HEK293 (cell line): Measurements from ENCODE around the gene MBNL2.

ENCODE experiments used
- CTCF ChIP-seq: fragments of 450-650 bp; formaldehyde crosslinking; IDR thresholded peaks from 2 replicates; pipeline ENCODE4 v1.5.1; 2016; ENCODE audit warnings: missing biosample characterization, missing genetic modification characterization
- PBX3 ChIP-seq: sonication (generic); formaldehyde crosslinking; IDR thresholded peaks from 2 replicates; pipeline ENCODE4 v1.8.1; 2022; ENCODE audit warnings: mild to moderate bottlenecking, moderate library complexity, missing genetic modification reagents
- PRDM6 ChIP-seq: fragments of 450-650 bp; formaldehyde crosslinking; IDR thresholded peaks from 2 replicates; pipeline ENCODE4 v1.5.1; 2017; ENCODE audit warnings: missing biosample characterization, missing genetic modification characterization
- SP3 ChIP-seq: fragments of 450-650 bp; formaldehyde crosslinking; IDR thresholded peaks from 2 replicates; pipeline ENCODE4 v1.5.1; 2016; ENCODE audit warnings: missing biosample characterization, missing genetic modification characterization
- YY1 ChIP-seq: fragments of 450-650 bp; formaldehyde crosslinking; IDR thresholded peaks from 2 replicates; pipeline ENCODE4 v1.5.1; 2018; ENCODE audit warnings: missing biosample characterization, missing genetic modification characterization
- ZNF174 ChIP-seq: fragments of 450-650 bp; formaldehyde crosslinking; IDR thresholded peaks from 2 replicates; pipeline ENCODE4 v1.5.0; 2017; ENCODE audit warnings: missing biosample characterization, mild to moderate bottlenecking, missing genetic modification characterization
- ZNF23 ChIP-seq: fragments of 450-650 bp; formaldehyde crosslinking; IDR thresholded peaks from 2 replicates; pipeline ENCODE4 v1.5.1; 2016; ENCODE audit warnings: missing biosample characterization, missing genetic modification characterization, borderline replicate concordance
- ZNF274 ChIP-seq, 2 experiments: fragments of 200-500 bp in 1 of 2; fragments of 450-650 bp in 1 of 2; sonication (Bioruptor generic) in 1 of 2; formaldehyde crosslinking in 1 of 2; IDR thresholded peaks; 2 replicates each; pipeline versions ENCODE4 v1.5.1 to v1.6.1; 2014 to 2016; ENCODE audit warnings: borderline replicate concordance in 1 of 2, inconsistent platforms in 1 of 2, low read length in 1 of 2, missing biosample characterization in 1 of 2, missing genetic modification characterization in 1 of 2
- ZNF324 ChIP-seq: fragments of 450-650 bp; formaldehyde crosslinking; IDR thresholded peaks from 2 replicates; pipeline ENCODE4 v1.5.1; 2016; ENCODE audit warnings: missing biosample characterization, missing genetic modification characterization
- ZNF473 ChIP-seq: fragments of 450-650 bp; formaldehyde crosslinking; IDR thresholded peaks from 2 replicates; pipeline ENCODE4 v1.5.1; 2017; ENCODE audit warnings: missing biosample characterization, missing genetic modification characterization
- ZNF510 ChIP-seq: fragments of 450-650 bp; formaldehyde crosslinking; IDR thresholded peaks from 2 replicates; pipeline ENCODE4 v1.5.1; 2018; ENCODE audit warnings: mild to moderate bottlenecking, missing genetic modification characterization, missing biosample characterization; ENCODE audit not compliant: insufficient replicate concordance
- ZNF600 ChIP-seq: fragments of 450-650 bp; formaldehyde crosslinking; IDR thresholded peaks from 2 replicates; pipeline ENCODE4 v1.5.1; 2016; ENCODE audit warnings: missing biosample characterization, missing genetic modification characterization
- TF ChIP-seq, protein P1 (sequence below): fragments of 450-650 bp; formaldehyde crosslinking; IDR thresholded peaks from 2 replicates; pipeline ENCODE4 v1.5.1; 2016; ENCODE audit warnings: missing biosample characterization, missing genetic modification characterization

DNA sequence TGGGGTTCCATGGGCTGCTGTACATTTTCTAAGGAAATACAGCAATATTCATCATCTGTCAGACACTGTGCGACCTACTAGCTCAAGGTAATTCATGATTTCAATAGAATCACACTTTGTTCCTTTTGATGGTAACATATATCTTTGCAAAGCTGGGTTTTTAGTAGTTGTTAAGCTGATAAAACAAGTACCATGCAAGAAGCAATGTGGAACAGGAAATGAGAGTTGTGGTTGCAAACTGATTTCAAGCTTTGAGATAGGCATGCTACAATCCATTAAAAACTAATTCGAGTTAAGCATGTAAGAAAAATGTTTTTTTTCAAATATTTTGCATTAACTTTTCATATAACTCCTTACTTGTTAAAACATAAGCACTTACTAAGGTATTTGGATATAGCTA lies 6.8 kb upstream of the MBNL2 start:
- TF ChIP-seq CTCF (tag by site-specific recombination) (no peak), YY1 (tag by site-specific recombination) (no peak), ZNF510 (no peak), ZNF473 (tag by site-specific recombination) (no peak), ZNF274 (IDR thresholded peaks at IDR 0.05; ENCODE audit: low read length) (no peak), ZNF274 (tag by site-specific recombination; IDR thresholded peaks at IDR 0.05; ENCODE audit: borderline replicate concordance) (no peak), ZNF324 (tag by site-specific recombination) (no peak), PBX3 (CRISPR knock-in tag) (no peak), ZNF23 (tag by site-specific recombination) (no peak), PRDM6 (no peak), ZNF600 (tag by site-specific recombination) (no peak), SP3 (tag by site-specific recombination) (no peak), ZNF174 (tag by site-specific recombination) (no peak)
- TF ChIP-seq, protein P1, sequence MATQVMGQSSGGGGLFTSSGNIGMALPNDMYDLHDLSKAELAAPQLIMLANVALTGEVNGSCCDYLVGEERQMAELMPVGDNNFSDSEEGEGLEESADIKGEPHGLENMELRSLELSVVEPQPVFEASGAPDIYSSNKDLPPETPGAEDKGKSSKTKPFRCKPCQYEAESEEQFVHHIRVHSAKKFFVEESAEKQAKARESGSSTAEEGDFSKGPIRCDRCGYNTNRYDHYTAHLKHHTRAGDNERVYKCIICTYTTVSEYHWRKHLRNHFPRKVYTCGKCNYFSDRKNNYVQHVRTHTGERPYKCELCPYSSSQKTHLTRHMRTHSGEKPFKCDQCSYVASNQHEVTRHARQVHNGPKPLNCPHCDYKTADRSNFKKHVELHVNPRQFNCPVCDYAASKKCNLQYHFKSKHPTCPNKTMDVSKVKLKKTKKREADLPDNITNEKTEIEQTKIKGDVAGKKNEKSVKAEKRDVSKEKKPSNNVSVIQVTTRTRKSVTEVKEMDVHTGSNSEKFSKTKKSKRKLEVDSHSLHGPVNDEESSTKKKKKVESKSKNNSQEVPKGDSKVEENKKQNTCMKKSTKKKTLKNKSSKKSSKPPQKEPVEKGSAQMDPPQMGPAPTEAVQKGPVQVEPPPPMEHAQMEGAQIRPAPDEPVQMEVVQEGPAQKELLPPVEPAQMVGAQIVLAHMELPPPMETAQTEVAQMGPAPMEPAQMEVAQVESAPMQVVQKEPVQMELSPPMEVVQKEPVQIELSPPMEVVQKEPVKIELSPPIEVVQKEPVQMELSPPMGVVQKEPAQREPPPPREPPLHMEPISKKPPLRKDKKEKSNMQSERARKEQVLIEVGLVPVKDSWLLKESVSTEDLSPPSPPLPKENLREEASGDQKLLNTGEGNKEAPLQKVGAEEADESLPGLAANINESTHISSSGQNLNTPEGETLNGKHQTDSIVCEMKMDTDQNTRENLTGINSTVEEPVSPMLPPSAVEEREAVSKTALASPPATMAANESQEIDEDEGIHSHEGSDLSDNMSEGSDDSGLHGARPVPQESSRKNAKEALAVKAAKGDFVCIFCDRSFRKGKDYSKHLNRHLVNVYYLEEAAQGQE: no peak
